ENCODE results near the gene PKNOX2. TPM values are rescaled to one million over a fixed set of nuclear protein-coding genes. Genes with fewer than 3 reads are reported as not detected.

Gene PKNOX2
- total and polyA plus RNA-seq, 9 donors: 10.6 to 42.3 (median 30.0) TPM

- Histone ChIP-seq H3K36me3 (no peaks in the 10 kb centered on the region), H3K27ac (no peak overlapping the region), H3K4me1 (ENCODE audit: insufficient read depth) (peaks cover 6% of the 10 kb centered on the region), H3K27me3 (no peaks in the 10 kb centered on the region), H3K4me3 (no peak overlapping the region), H3K9me3 (no peaks in the 10 kb centered on the region)
- intact Hi-C loops (cut with DNase I): loop anchor here in 1 of 4 donors (2.0 kb wide), 1 partner anchor 61 kb away; no protein-coding TSS in a partner anchor
- peak in 1 of 5 donors; percentile 19 for DNase-seq
- 89 to 95% (median 91%) methylated on average over 11 of the region's 11 CpGs for WGBS, 3 donors
- no peak for TF ChIP-seq POLR2A (IDR thresholded peaks at IDR 0.05)
- no peak for TF ChIP-seq EP300 (IDR thresholded peaks at IDR 0.05)
- TF ChIP-seq CTCF (IDR thresholded peaks at IDR 0.05): no peak
Measured at GRCh38 chr11:125242141-125242775, 77.7 kb downstream of the PKNOX2 start.

GRCh38 chr11:125244166-125244565 lies 79.6 kb downstream of the PKNOX2 start:
- H3K27ac ChIP-seq: no peak overlapping the region
- H3K4me1 ChIP-seq (ENCODE audit: insufficient read depth): peaks cover 9% of the 10 kb centered on the region
- H3K36me3 ChIP-seq: no peaks in the 10 kb centered on the region
- no peaks in the 10 kb centered on the region for H3K9me3 ChIP-seq
- H3K4me3 ChIP-seq: no peak overlapping the region
- no peaks in the 10 kb centered on the region for H3K27me3 ChIP-seq
- no peak for TF ChIP-seq CTCF (IDR thresholded peaks at IDR 0.05)
- DNase-seq: peak in 1 of 5 donors; percentile 37
- intact Hi-C loops (cut with DNase I): no loop called here
- WGBS, 3 donors: 73 to 97% (median 76%) methylated on average over 4 of the region's 4 CpGs

- peaks cover 10% of the 10 kb centered on the region for H3K4me1 ChIP-seq (ENCODE audit: insufficient read depth)
- WGBS, 3 donors: 26 to 45% (median 35%) methylated on average over 4 of the region's 4 CpGs
- intact Hi-C loops (cut with DNase I): no loop called here
- no peaks in the 10 kb centered on the region for H3K36me3 ChIP-seq
- no peak for TF ChIP-seq EP300 (IDR thresholded peaks at IDR 0.05)
- no peak for TF ChIP-seq POLR2A (IDR thresholded peaks at IDR 0.05)
- no peak for TF ChIP-seq CTCF (IDR thresholded peaks at IDR 0.05)
- peak in 3 of 5 donors; percentile 19 to 64 (median 30) for DNase-seq
- no peaks in the 10 kb centered on the region for H3K9me3 ChIP-seq
- H3K27me3 ChIP-seq: no peaks in the 10 kb centered on the region
- H3K4me3 ChIP-seq: no peak overlapping the region
- no peak overlapping the region for H3K27ac ChIP-seq
Measured at GRCh38 chr11:125245299-125245698, 80.7 kb downstream of the PKNOX2 start.

GRCh38 chr11:125247431-125247830 lies 82.9 kb downstream of the PKNOX2 start:
- Histone ChIP-seq H3K4me3 (no peak overlapping the region), H3K36me3 (no peaks in the 10 kb centered on the region), H3K27me3 (no peaks in the 10 kb centered on the region), H3K9me3 (no peaks in the 10 kb centered on the region), H3K27ac (no peak overlapping the region), H3K4me1 (ENCODE audit: insufficient read depth) (peaks cover 10% of the 10 kb centered on the region)
- whole genome bisulfite sequencing, 3 donors: 72 to 76% (median 76%) methylated on average over 2 of the region's 2 CpGs
- no peak for TF ChIP-seq POLR2A (IDR thresholded peaks at IDR 0.05)
- TF ChIP-seq EP300 (IDR thresholded peaks at IDR 0.05): no peak
- TF ChIP-seq CTCF (IDR thresholded peaks at IDR 0.05): no peak
- intact Hi-C loops (cut with DNase I): no loop called here
- no peak for DNase-seq

Measured in ovary (tissue), 9 donors.